Activated CD4-positive, alpha-beta T cell treated with anti-CD3 and anti-CD28 coated beads, Interleukin-2, amount 50 U/mL, for 16 hours (primary cell): ENCODE results near the gene MAML2.
A peak's percentile ranks its signal among the peaks of the same experiment; 100 is the strongest.

Source experiments
- DNase-seq: peaks from one replicate; pipeline ENCODE4 v3.0.0-alpha.2; 2020

Gene MAML2

GRCh38 chr11:96023275-96023674, 319.7 kb downstream of the MAML2 start:
- DNase-seq, result no peak

- DNase-seq, result no peak
Observed at GRCh38 chr11:96021901-96022650, 320.9 kb downstream of the MAML2 start.

- no peak for DNase-seq
Observed at GRCh38 chr11:96019810-96020747, 322.9 kb downstream of the MAML2 start.

GRCh38 chr11:96019281-96019680, 323.7 kb downstream of the MAML2 start:
- no peak for DNase-seq

GRCh38 chr11:96017856-96018255, 325.1 kb downstream of the MAML2 start:
- DNase-seq, result no peak

GRCh38 chr11:96016978-96017502, 326.0 kb downstream of the MAML2 start:
- no peak for DNase-seq

- DNase-seq, result peak; percentile 59
Observed at GRCh38 chr11:96015906-96016565, 327.0 kb downstream of the MAML2 start.

- DNase-seq, result peak; percentile 85
Observed at GRCh38 chr11:96014217-96014616, 328.8 kb downstream of the MAML2 start.

GRCh38 chr11:96013461-96014213, 329.4 kb downstream of the MAML2 start:
- no peak for DNase-seq

GRCh38 chr11:96012086-96012824, 330.7 kb downstream of the MAML2 start:
- peak; percentile 59 for DNase-seq

- no peak for DNase-seq
Observed at GRCh38 chr11:96010683-96011082, 332.3 kb downstream of the MAML2 start.

GRCh38 chr11:96008161-96008720, 334.8 kb downstream of the MAML2 start:
- no peak for DNase-seq

GRCh38 chr11:96006037-96006436, 337.0 kb downstream of the MAML2 start:
- DNase-seq, result no peak

- no peak for DNase-seq
Observed at GRCh38 chr11:96004862-96005261, 338.1 kb downstream of the MAML2 start.

GRCh38 chr11:96002754-96003290, 340.2 kb downstream of the MAML2 start:
- no peak for DNase-seq

GRCh38 chr11:96002339-96002738, 340.7 kb downstream of the MAML2 start:
- DNase-seq, result no peak

- DNase-seq, result no peak
Observed at GRCh38 chr11:96001037-96001436, 342.0 kb downstream of the MAML2 start.

- no peak for DNase-seq
Observed at GRCh38 chr11:95999711-96000406, 343.1 kb downstream of the MAML2 start.

GRCh38 chr11:95996621-95997235, 346.3 kb downstream of the MAML2 start:
- no peak for DNase-seq

- no peak for DNase-seq
Observed at GRCh38 chr11:95994329-95994728, 348.7 kb downstream of the MAML2 start.
